DOHH2 (cell line): ENCODE results near the gene KAT8.
A peak's percentile ranks its signal among the peaks of the same experiment; 100 is the strongest.

ENCODE experiments used
- CTCF ChIP-seq: fragments of 200-600 bp; sonication (generic); IDR thresholded peaks from one replicate; pipeline ENCODE4 v1.5.1; 2014; ENCODE audit warnings: antibody characterized with exemption, mild to moderate bottlenecking, low read depth, low read length; ENCODE audit not compliant: poor library complexity, severe bottlenecking
- EZH2phosphoT487 ChIP-seq: fragments of 200-600 bp; sonication (generic); IDR thresholded peaks from 2 replicates; pipeline ENCODE4 v1.6.1; 2017; ENCODE audit warnings: borderline replicate concordance, mild to moderate bottlenecking, antibody characterized with exemption, low read length, moderate library complexity, mixed read lengths

- peak; percentile 66 for TF ChIP-seq CTCF
- TF ChIP-seq EZH2phosphoT487, result no peak
Observed at GRCh38 chr16:31105677-31106213, 11.7 kb upstream of the KAT8 start.
